Left lung (tissue), 10 donors: Measurements from ENCODE around the gene MRPL41. TPM values are rescaled to one million over a fixed set of nuclear protein-coding genes. Genes with fewer than 3 reads are reported as not detected.
"Not testable (repeated sequence)": the region's sequence is repeated elsewhere in the genome, so short reads cannot be mapped to it uniquely, and the experiment has no call there.

Source experiments
- ATAC-seq: fragments of 200-7000 bp; cut with Tn5 transposase; one replicate; pipeline ENCODE4 v1.9.1; 2020; ENCODE audit warnings: moderate library complexity
- DNase-seq, 4 donors: peaks; one replicate each; pipeline ENCODE4 v3.0.0-alpha.2; 2013 to 2020
- H3K27ac ChIP-seq, 2 donors: fragments of 200-600 bp; sonication (generic) in 1 of 2; one replicate each; pipeline versions ENCODE4 v1.5.0 to v1.8.0; 2020 to 2021
- H3K27me3 ChIP-seq, 2 donors: fragments of 200-600 bp; sonication (generic) in 1 of 2; one replicate each; pipeline versions ENCODE4 v1.5.0 to v1.8.0; 2020 to 2021
- H3K36me3 ChIP-seq, 2 donors: fragments of 200-600 bp; sonication (generic) in 1 of 2; one replicate each; pipeline versions ENCODE4 v1.5.0 to v1.8.0; 2020 to 2021
- H3K4me1 ChIP-seq, 2 donors: fragments of 200-600 bp; one replicate each; pipeline ENCODE4 v1.8.0; 2021
- H3K4me3 ChIP-seq, 2 donors: fragments of 200-600 bp; sonication (generic) in 1 of 2; one replicate each; pipeline versions ENCODE4 v1.5.0 to v1.8.0; 2020 to 2021; ENCODE audit warnings: mild to moderate bottlenecking in 1 of 2
- H3K9me3 ChIP-seq, 2 donors: fragments of 200-600 bp; sonication (generic) in 1 of 2; one replicate each; pipeline versions ENCODE4 v1.5.0 to v1.8.0; 2020 to 2021
- intact Hi-C, 2 donors: fragments of 100-400 bp; cut with DNase I; formaldehyde crosslinking; loops; one replicate each; pipeline versions ENCODE4 v1.11.2 to v1.14.2; 2022
- polyA plus RNA-seq, 6 donors: library from polyadenylated mRNA; unstranded; fragments of 120-200 nt; gene quantifications; one replicate each; pipeline ENCODE4 v1.2.1, GENCODE V29; 2013; ENCODE audit not compliant: insufficient read length in 6 of 6
- total RNA-seq, 2 donors: library from RNA; stranded (reverse); fragmentation: NEBNext Ultra II Directional; extraction: Animal tissue kit (Norgen Biotek cat#: 25700); gene quantifications; one replicate each; pipeline ENCODE4 v1.2.1, GENCODE V29; 2021
- TF ChIP-seq, protein P1 (sequence below), 2 donors: fragments of 200-600 bp; sonication (generic) in 1 of 2; IDR thresholded peaks; one replicate each; pipeline versions ENCODE4 v1.5.0 to v1.8.0; 2021; ENCODE audit warnings: antibody characterized with exemption in 2 of 2
- donor health status: DM: no; HTN: yes; CAD: no.
- donor health status: DM: no; HTN: no; CAD: no.

Gene MRPL41
- total and polyA plus RNA-seq, 8 donors, result 10.9 to 49.1 (median 18.4) TPM

DNA sequence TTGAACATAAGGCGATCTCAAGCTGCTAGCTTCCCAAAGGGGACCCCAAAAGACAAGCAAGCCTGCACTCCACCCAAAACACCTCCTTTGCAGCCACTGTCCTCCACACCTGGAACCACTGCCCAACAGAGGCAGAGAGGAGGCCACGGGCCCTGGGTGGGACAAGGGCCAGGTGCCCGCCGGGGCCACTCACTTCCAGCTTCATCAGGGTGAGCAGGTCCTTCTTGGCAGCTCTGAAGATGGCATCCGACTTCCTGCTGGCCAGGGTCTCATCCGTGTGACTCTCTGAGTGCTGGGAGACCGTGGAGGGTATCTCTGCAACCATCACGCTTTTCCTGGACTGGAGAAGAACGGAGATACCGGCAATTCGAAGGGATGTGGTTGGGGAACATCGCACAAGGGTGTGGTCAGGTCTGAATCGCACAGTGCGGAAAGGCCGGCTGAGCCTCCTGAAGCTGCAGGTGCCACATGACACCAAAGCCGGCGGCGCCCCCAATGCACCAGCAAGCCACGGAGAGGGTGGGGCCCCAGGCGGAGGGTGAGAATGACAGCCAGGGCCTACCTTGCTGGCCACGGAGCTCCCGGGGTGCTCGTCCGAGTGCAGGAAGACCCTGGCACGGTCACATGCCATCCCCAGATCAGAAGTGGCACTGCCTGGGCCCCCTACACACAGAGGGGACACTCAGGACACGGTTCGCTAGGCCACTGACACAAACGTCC is 46.1 kb upstream of the MRPL41 start:
- ATAC-seq (no peak), DNase-seq (peak in 1 of 4 donors; percentile 70)
- Histone ChIP-seq H3K9me3 (peaks cover 0 to 2% of the 10 kb centered on the region in 2 donors), H3K27me3 (no peaks in the 10 kb centered on the region), H3K4me3 (no peak overlapping the region), H3K36me3 (no peaks in the 10 kb centered on the region), H3K27ac (no peak overlapping the region), H3K4me1 (no peaks in the 10 kb centered on the region)
- intact Hi-C loops, result no loop called here
- TF ChIP-seq, protein P1, sequence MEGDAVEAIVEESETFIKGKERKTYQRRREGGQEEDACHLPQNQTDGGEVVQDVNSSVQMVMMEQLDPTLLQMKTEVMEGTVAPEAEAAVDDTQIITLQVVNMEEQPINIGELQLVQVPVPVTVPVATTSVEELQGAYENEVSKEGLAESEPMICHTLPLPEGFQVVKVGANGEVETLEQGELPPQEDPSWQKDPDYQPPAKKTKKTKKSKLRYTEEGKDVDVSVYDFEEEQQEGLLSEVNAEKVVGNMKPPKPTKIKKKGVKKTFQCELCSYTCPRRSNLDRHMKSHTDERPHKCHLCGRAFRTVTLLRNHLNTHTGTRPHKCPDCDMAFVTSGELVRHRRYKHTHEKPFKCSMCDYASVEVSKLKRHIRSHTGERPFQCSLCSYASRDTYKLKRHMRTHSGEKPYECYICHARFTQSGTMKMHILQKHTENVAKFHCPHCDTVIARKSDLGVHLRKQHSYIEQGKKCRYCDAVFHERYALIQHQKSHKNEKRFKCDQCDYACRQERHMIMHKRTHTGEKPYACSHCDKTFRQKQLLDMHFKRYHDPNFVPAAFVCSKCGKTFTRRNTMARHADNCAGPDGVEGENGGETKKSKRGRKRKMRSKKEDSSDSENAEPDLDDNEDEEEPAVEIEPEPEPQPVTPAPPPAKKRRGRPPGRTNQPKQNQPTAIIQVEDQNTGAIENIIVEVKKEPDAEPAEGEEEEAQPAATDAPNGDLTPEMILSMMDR (IDR thresholded peaks at IDR 0.05), result no peak

DNA sequence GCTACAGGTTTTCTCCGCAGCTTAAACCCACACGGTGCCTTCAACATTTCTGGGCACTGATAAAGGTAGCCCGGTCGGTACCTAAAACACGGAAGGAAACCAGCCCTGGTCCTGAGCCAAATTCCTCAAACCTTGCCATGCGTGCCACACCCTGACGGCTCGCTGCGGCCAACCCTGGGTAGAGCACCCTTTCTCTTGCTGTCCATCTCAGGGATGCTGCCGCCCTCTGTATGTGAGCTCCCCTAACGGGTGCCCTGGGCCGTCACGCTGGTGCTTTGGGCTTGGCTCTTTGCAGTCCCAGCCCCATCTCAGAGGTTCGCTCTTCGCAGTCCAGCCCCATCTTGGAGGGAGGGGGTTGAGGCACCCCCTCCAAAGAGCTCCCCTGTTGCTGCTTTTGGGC is 45.4 kb upstream of the MRPL41 start:
- H3K9me3 ChIP-seq, result peaks cover 0 to 2% of the 10 kb centered on the region in 2 donors
- intact Hi-C loops, result no loop called here
- no peak for ATAC-seq

DNA sequence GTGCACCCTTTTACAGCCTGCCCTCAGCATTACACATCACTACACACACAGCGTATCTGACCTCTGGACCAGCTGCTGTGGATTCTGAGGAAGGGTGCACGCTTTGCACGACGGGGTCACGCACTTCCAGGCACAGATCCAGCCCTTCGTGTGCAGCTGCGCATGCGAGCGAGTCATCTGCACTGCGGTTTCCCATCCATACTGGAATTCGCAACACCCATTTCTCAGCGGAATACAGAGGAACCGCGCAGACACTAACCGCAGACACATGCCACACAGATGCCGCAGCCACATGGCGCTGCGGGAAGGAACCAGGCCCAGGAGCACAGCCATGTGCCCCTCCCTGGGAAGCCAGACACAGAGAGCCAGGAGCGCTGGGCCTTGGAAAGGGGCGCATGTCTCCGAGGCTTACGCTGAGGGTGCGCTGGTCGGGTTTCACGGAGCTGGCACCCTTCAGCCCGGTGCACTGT is 44.9 kb upstream of the MRPL41 start:
- H3K36me3 ChIP-seq, result no peaks in the 10 kb centered on the region
- H3K27me3 ChIP-seq, result no peaks in the 10 kb centered on the region
- intact Hi-C loops, result no loop called here
- ATAC-seq, result no peak
- TF ChIP-seq, protein P1 (IDR thresholded peaks at IDR 0.05), result no peak
- no peaks in the 10 kb centered on the region for H3K4me1 ChIP-seq
- no peak overlapping the region for H3K4me3 ChIP-seq
- peak in 2 of 4 donors; percentile 20 to 55 for DNase-seq
- peaks cover 0 to 2% of the 10 kb centered on the region in 2 donors for H3K9me3 ChIP-seq
- H3K27ac ChIP-seq, result no peak overlapping the region

More for the DNA sequence above, 45.4 kb upstream of the MRPL41 start:
- Histone ChIP-seq H3K36me3 (no peaks in the 10 kb centered on the region), H3K27ac (no peak overlapping the region), H3K4me1 (no peaks in the 10 kb centered on the region), H3K4me3 (no peak overlapping the region), H3K27me3 (no peaks in the 10 kb centered on the region)
- TF ChIP-seq, protein P1 (IDR thresholded peaks at IDR 0.05), result no peak
- DNase-seq, result peak in 1 of 4 donors; percentile 59

DNA sequence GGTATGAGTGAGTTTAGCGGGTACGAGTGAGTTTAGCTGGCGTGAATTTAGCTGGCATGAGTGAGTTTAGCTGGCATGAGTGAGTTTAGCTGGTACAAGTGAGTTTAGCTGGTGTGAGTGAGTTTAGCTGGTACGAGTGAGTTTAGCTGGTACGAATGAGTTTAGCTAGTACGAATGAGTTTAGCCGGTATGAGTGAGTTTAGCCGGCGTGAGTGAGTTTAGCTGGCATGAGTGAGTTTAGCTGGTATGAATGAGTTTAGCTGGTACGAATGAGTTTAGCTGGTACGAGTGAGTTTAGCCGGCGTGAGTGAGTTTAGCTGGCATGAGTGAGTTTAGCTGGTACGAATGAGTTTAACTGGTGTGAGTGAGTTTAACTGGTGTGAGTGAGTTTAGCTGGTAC is 42.5 kb upstream of the MRPL41 start:
- no peaks in the 10 kb centered on the region for H3K4me1 ChIP-seq
- no peak overlapping the region for H3K4me3 ChIP-seq
- H3K9me3 ChIP-seq, result no peaks in the 10 kb centered on the region
- intact Hi-C loops, result no loop called here
- no peaks in the 10 kb centered on the region for H3K36me3 ChIP-seq
- ATAC-seq (no peak), DNase-seq (no peak)
- TF ChIP-seq, protein P1 (IDR thresholded peaks at IDR 0.05), result no peak
- no peak overlapping the region for H3K27ac ChIP-seq
- H3K27me3 ChIP-seq, result no peaks in the 10 kb centered on the region

DNA sequence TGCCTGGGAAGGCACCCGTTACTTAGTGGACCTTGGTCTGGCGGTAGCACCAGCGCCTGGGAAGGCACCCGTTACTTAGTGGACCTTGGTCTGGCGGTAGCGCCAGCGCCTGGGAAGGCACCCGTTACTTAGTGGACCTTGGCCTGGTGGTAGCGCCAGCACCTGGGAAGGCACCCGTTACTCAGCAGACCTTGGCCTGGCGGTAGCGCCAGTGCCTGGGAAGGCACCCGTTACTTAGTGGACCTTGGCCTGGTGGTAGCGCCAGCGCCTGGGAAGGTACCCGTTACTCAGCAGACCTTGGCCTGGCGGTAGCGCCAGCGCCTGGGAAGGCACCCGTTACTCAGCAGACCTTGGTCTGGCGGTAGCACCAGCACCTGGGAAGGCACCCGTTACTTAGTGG is 40.6 kb upstream of the MRPL41 start:
- H3K4me3 ChIP-seq, H3K36me3 ChIP-seq, H3K4me1 ChIP-seq, intact Hi-C loops, H3K27me3 ChIP-seq, H3K9me3 ChIP-seq, H3K27ac ChIP-seq, ATAC-seq: not testable (repeated sequence)
- peak in 1 of 4 donors; percentile 64 for DNase-seq
